ENCODE data around the gene RAB3A.
A peak's percentile ranks its signal among the peaks of the same experiment; 100 is the strongest.

Gene RAB3A

GRCh38 chr19:18153556-18154134, 50.2 kb downstream of the RAB3A start:
- peak in 6 of 58 donors; percentile 16 to 45 (median 33) for DNase-seq

DNA sequence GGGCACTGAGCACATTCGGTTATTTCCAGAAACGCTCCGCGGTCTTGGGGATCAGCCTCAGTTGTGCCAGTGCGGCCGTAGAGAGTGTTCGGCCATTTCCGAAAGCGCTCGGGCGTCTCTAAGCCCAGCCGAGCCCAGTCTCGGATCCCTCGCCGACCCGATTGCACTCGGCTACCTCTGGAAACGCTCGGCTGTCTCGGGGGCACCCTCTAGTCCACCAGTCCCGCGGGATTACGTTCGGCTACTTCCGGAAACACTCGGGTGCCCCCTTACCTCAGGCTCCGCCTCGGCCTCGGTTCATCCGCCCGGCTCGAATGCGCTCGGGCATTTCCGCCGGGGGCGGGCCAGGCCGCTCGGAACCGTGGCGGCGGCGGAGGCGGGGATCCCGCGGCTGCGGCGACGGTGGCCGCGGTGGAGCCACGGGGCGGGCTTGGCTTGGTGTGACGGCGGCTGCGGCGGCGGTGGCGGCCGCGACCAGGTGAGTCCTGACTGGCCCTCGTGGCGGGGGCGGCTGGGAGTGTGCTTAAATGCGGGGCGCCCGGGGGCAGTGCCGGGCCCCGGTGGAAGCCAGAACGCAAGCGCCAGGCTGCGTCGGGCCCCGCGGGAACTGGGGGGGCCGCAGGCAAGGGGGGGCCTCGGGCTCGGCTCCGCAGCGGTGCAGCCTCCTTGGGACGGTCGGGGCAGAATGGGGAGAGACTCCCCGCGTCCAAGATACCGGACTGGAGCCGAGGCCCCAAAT, 50.9 kb downstream of the RAB3A start, which contains the start of gene PIK3R2:
TSS of gene PIK3R2 (plus strand) at position 347 of the 739 bp plus-strand sequence. CDS start 2,717 bp downstream, outside the sequence.
- DNase-seq, result peak; percentile 90 to 100 (median 98)

GRCh38 chr19:18152442-18152816, 51.4 kb downstream of the RAB3A start:
- peak; percentile 62 to 98 (median 93) for DNase-seq

DNA sequence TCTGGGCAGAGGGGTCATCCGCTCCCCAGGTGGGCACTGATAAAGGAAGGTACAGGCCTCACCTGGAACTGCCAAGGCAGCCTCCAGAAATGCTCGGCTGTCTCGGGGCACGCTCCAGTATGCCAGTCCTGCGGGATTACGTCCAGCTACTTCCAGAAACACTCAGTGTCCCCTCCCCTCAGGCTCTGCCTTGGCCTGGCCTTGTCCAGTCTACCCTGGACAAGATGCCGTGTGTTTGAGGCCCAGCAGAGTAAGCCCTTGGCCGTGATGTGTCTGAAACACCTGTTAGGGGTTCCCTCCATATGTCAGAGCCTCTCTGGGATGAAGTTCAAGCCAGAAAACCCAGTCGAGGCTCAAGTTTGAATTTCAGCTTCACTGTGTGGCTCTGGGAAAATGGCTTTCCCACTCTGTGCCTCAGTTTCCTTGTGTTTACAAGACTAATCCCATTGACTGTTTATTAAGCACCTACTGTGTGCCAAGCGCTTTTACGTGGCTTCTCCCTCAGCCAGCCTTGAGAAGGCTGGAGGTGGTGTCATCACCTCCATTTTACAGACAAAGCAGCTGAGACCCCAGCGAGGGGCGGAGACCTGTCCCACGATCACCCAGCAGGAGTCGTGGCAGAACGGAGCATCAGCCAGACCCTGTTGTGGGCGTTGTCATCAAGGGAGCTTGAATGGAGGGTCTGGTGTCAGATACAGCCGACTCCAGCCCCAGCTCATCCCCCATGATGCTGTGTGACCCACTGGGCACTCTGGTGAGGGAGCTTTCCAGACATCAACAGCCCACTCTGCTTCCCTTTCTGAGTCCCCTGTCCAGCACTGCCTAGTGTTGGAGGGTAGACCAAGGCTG, 52.8 kb downstream of the RAB3A start:
- no peak for DNase-seq

DNA sequence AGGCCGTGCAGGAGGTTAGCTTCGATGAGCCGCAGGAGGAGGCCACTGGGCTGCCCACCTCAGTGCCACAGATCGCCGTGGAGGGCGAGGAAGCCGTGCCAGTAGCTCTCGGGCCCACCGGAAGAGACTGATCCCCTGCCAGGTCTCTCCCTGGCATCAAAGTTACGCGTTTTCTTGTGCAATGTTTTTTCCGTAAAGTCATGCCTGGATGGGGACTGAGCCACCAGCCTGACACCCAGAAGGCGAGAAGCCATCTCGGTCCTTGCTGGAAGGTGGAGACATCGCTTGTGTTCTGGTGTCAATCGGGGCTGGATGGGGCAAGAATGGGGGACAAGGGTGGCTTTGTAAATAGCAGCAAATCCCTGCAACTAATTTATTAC, 54.3 kb downstream of the RAB3A start:
- DNase-seq, result no peak

DNA sequence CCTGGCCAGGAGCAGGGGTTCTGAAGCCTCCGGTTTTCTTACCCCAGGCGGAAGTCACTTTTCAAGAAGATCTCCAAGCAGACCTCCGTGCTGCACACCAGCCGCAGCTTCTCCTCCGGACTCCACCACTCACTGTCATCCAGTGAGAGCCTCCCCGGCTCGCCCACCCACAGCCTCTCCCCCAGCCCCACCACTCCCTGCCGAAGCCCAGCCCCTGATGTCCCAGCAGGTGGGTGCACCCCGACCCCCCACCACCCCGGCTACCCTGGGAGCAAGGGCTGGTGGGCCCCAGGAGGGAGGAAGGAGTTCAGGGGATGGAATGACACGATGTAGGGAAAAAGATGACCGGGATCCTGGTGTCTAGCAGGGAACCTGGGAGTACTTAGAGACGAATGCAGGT, 56.4 kb downstream of the RAB3A start:
- DNase-seq, result no peak

Measured in anterior cingulate cortex (tissue), 58 donors.